ENCODE measurements around the gene CD82.
A peak's percentile ranks its signal among the peaks of the same experiment; 100 is the strongest.

CD82 gene

GRCh38 chr11:44561964-44562734 lies 3.3 kb upstream of the CD82 start:
- DNase-seq, result no peak

- DNase-seq, result no peak
Measured at GRCh38 chr11:44562845-44563460, 2.5 kb upstream of the CD82 start.

DNA sequence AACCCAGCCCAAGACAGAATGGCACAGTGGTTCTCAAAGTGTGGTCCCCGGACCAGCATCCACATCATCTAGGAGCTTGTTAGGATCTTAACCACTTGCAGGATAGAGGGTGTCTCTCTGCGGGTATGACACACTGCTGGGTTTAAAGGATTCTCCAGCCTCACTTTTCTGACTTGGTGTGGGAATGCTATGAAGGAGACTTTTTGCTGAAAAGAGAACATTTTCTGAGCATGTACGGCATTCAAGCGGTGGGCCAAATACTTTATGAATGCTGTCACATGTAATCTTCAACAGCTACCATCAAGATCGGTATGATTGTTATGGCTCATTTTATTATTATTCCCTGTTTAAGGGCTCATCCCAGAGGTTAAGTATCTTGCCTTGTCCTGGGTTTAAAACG lies 1.8 kb upstream of the CD82 start:
- no peak for DNase-seq

DNA sequence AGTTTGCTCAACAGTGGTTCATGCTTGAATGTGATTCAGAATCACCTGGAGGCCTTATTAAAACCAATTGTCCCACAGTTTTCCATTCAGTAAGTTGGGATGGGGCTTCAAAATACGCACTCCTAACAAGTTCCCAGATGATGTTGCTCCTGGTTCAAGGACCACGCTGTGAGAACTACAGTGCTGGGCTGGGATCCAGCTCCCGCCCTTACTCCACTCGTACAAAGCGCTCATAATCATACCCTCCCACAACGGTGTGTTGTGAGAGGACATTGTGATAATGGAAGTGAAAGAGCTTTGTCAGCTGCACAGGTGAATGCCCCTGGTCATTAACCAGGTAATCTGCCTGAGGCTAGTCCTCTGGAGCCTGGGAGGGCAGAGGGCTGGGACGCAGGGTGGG lies 1.3 kb upstream of the CD82 start:
- no peak for DNase-seq

DNA sequence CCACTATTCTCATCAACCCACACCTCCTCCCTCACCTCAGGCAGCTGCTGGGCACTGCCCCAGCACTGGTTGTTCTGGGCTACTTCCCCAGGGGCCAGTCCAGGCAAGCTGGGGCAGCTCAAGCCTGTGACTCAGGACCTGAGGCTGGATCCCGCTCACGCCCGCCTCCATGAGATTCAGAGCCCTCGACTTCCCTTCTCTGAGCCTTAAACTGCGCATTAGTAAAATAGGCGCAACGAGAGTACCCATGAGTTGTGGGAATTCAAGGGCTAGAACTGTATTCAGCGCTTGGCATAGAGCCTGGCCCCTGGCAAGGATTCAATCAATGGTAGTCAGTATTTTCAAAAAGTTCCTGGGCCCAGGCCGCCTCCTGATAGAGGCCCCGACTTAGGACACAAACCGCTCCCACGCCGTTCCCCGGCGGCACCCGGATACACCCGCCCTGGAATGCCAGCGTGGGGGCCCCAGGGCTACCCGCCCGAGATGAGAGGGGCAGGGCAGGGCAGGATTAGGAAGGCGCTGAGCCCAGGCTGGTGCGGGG lies 723 bp upstream of the CD82 start:
- no peak for DNase-seq

- DNase-seq, result no peak
Measured at GRCh38 chr11:44565953-44566949, 788 bp downstream of the CD82 start.

DNA sequence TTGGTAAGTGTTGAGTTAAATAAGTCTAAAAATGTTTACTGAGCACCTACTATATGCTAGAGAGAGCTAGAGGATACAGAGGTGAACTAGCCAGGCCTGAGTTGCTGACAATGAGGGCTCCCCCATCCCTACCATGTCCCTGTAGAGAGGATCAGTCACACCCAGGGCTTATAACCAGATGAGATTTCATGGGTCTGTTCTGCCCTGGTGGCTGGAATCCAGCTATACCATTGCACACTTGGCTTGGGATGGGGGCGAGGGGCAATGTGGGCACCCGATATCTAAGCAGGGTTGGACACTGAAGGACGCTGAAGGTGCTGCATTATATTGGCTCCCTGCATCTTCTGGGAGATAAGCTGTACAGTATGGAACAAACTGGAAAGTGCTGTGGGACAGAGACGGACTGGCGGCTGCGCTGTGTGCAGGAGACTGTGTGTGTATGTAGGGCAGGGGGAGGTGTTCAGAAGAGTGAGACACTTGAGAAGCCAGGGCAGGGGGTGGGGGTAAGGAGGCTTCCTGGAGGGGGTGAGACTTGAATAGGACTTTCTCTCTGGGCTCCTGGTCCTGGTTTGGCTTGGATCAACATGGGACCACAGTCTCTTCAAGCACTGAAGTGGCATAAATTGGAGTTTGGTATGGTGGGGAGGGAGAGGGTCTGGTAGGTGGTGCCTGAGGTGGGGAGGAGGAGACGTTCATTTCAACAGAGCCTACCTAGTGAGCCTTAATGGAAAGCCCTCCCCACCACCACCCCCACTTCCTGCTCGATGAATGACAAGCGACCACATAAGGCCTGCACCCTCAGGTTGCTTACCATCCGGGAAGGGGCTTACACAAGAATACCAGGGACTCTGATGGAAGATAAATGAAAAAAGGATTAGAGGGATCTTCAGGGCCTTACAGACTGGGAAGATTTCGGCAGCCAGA lies 1.8 kb downstream of the CD82 start:
- DNase-seq, result no peak

- no peak for DNase-seq
Measured at GRCh38 chr11:44567876-44568256, 2.4 kb downstream of the CD82 start.

- no peak for DNase-seq
Measured at GRCh38 chr11:44568331-44568657, 2.8 kb downstream of the CD82 start.

DNA sequence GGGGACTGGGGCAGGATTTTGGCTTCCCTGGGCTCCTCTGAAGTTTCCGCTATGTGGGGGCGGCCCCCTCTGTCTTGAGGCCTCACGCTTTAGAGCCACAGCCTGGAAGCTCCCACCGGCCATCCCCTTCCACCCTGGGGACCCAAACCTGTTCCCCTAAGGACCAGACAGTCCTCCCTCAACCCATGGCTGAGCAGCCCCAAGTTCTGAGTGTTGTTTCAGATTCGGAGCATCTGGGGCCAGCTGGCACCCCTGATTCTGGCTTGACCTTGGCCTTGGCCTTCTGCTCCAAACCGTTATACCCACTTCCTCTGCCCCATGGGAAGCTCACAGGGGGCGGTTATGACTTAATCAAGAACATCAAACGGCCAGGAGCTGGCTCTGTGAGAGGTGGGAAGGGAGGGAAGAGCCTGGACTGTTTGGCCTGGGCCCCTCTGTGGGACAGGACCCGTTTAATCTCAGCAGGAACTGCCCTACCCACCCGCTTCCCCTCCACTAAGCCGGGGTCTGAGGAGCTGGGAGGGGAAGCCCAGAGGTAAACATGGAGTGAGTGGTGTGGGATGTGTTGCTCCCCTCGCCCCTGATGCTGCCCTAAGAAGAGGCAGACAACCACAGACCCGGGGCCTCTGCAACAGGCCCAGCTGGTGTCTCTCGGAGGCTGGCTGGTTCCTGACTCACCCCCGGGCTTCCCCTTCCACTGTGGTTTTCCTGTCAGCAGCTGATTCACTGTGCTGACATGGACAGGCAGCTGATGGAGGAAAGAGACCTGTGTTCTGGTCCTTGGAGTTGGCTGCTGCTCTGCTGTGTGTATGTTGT lies 3.4 kb downstream of the CD82 start:
- DNase-seq, result peak; percentile 84

GRCh38 chr11:44570411-44571155 lies 5.1 kb downstream of the CD82 start:
- DNase-seq, result no peak

DNA sequence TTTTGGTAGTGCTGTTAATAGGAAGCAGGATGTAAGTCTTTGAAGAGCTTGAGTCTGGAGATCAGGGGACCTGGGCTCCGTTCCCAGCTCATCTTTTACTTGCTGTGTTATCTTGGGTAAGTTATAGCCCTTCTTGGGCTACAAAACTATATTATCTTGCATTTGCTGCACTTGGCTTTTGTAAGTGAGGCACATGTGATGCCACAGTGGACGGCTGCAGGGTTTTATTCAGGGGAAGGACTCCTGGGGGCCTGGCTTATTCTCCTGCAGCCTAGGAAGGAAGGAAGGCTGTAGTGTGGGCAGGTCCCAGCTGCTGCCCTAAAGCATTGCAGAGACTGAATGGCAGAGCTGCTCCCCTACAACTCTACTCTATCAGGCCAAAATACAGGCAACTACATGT lies 6.4 kb downstream of the CD82 start:
- DNase-seq, result no peak

- DNase-seq, result no peak
Measured at GRCh38 chr11:44572436-44572835, 7.0 kb downstream of the CD82 start.

GRCh38 chr11:44572884-44573283 lies 7.4 kb downstream of the CD82 start:
- DNase-seq, result no peak

DNA sequence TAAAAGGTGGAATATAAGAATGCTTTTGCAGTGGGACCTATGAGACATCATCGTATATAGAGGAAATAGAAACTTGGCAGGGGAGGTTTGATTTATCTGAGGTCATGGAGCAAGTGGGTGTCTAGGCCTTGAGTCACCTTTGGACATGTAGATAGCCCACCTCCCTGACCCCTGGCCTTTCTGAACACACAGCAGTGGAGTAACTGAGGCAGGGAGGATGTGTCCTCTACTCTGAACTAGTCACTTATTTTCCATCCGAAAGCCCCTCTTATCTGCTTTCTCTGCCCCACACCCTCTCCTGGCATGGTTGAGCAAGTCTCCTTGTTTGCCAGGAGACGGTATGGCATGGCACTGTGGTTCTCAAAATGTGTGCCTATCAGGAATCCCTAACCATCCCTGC lies 7.9 kb downstream of the CD82 start:
- DNase-seq, result no peak

DNA sequence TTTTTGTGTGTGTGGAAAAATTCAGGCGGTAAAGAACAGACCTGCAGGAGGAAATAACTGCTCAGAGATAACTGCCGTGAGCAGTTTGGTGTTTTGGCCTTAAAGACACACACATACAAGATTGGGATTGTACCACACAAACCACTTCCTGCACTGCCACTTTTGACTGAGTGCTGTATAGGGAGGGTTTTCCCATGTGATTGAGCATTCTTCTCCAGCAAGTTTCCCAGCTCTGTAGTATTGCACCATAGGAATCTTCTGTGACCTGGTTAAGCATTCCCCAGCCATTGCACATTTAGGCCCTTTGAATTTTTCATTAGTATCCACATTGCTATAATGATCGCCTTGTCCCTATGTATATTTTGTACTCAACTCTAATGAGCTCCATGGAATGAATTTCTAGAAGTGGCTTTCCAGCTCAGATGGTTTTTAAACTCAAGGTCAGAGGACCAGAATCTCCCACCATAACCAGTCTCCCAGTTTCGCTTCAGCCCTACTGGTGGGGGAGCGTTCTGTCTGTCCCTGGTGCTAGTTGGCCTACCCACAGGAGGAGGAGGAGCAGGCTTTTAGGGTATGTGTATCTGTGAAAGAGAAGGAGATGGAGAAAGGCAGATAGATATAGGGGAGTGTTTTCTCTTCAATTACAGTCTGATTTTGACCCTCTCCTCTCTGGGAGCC lies 9.3 kb downstream of the CD82 start:
- no peak for DNase-seq

DNA sequence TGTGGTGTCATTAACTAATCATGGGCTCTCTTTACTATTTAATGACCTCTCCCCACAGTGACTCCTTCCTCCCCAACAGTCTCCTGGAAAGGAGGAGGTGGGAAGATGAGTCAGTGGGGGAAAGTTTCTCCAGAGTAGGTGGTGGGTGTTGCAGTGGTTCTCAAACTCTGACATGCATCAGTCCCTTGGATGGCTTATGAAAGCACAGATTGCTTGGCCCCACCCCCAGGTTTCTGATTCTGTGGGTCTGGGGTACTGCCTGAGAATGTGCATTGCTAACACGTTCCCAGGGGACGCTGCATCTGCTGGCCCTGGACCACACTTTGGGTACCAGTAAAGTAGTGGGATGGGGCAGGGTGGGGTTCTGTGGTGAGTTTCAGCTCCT lies 9.8 kb downstream of the CD82 start:
- no peak for DNase-seq

DNA sequence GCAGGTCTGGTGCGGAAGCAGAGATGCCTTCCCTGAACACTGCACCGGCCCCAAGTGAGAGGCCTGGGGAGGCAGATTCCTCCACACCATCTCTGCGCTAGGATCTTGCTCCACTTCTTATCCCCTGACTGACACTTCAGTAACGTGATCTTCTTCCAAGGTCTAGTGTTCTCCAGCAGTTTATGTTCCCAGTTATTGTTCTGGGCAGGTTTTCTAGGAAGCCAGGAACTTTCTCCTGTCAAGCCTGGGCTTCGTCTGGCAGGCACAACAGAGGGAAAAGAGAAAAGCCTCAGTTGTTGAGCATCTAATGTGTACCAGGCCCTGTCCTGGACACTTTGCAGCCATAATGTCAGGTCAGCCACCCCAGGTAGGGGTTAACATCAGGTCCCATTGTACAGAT lies 10.5 kb downstream of the CD82 start:
- no peak for DNase-seq

DNA sequence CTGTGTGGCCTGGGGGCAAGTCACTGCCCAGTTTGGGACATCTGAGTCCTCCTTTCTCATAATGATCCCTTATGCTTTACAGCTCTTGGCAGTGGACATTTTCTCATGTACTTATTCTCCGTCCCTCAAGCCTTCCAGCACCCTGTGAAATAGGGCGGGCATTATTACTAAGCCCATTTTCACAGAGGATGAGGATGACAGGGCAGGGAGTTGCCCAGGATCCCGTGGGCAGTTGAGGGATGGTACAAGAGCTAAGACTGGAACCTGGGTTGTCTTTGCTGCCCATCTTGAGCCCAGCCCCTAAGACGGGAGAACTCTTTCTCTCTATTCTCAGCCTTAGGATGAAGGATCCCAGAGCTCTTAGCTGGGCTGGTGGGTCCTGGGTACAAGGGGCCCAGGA lies 11.2 kb downstream of the CD82 start:
- no peak for DNase-seq

GRCh38 chr11:44577231-44577830 lies 11.9 kb downstream of the CD82 start:
- DNase-seq, result no peak

All from effector CD4-positive, alpha-beta T cell (primary cell).